Gastroesophageal sphincter (tissue), 3 donors: ENCODE data around the gene SUN3.

Source experiments
- CTCF ChIP-seq, 4 experiments: fragments of 200-600 bp in 2 of 4; fragments of 450-650 bp in 2 of 4; sonication (generic) in 1 of 4; IDR thresholded peaks; one replicate each; pipeline ENCODE4 v1.5.1; 2017 to 2019; ENCODE audit warnings: antibody characterized with exemption in 4 of 4, mild to moderate bottlenecking in 2 of 4, moderate library complexity in 2 of 4
- POLR2A ChIP-seq, 2 donors: fragments of 450-650 bp; IDR thresholded peaks; one replicate each; pipeline ENCODE4 v1.6.1; 2017; ENCODE audit warnings: antibody characterized with exemption in 2 of 2, mild to moderate bottlenecking in 2 of 2, moderate library complexity in 1 of 2
- POLR2AphosphoS5 ChIP-seq: sonication (generic); formaldehyde crosslinking; IDR thresholded peaks from one replicate; pipeline ENCODE4 v1.6.1; 2017; ENCODE audit warnings: antibody characterized with exemption

- no peak for TF ChIP-seq CTCF (IDR thresholded peaks at IDR 0.05)
- TF ChIP-seq POLR2A (IDR thresholded peaks at IDR 0.05): no peak
- TF ChIP-seq POLR2AphosphoS5: no peak
These were observed 11.2 kb downstream of the SUN3 start for GRCh38 chr7:48017674-48018073.
